ENCODE results near the gene SSR3. TPM values are rescaled to one million over a fixed set of nuclear protein-coding genes. Genes with fewer than 3 reads are reported as not detected.

SSR3 gene
- total and polyA plus RNA-seq, 2 of the 13 experiments (the other 11 are each of a cell fraction or from before 2014, with no cell fraction given), result 229 to 325 TPM

DNA sequence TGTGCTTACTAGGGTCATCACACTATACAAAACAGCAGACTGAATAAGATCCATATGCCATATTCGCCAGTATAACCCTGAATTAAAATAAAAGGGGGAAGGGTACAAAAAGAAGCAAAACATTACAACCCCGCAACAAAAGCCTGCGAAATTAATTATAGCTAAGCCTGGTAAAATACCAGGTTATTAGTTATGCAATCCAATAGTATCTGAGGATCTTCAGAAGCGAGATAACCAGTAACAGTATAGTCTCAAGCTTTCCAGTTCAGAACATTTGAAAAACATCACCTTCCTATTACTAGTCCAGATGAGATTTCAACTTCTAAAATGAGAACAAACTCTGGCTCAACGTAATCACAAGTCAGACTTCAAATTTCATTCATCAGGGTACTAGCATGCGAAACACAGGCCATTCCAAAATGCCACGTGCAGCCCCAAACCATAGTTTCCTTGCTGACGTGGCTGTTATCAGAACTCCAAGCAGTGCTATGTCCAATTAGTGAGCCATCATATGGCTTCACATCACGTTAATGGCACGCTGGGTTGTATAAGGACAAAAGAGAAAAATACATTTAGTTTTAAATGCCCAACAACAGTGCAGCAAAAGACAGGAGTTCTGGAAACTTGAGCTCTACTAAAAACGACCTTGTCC is 1.1 kb downstream of the SSR3 start (continued):
- TF ChIP-seq, protein P1, sequence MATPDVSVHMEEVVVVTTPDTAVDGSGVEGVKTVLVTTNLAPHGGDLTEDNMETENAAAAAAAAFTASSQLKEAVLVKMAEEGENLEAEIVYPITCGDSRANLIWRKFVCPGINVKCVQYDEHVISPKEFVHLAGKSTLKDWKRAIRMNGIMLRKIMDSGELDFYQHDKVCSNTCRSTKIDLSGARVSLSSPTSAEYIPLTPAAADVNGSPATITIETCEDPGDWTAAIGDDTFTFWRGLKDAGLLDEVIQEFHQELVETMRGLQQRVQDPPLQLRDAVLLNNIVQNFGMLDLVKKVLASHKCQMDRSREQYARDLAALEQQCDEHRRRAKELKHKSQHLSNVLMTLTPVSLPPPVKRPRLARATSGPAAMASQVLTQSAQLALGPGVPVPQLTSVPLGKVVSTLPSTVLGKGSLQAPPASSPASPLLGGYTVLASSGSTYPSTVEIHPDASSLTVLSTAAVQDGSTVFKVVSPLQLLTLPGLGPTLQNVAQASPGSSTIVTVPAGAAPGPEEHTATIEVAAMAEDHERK (CRISPR knock-in tag; IDR thresholded peaks at IDR 0.05; ENCODE audit: low read depth), result no peak
- no peak for TF ChIP-seq NONO (IDR thresholded peaks at IDR 0.05)
- TF ChIP-seq NONO (CRISPR knock-in tag; conservative IDR thresholded peaks at IDR 0.05), result no peak
- no peak for TF ChIP-seq KDM4B (CRISPR knock-in tag; IDR thresholded peaks at IDR 0.05)
- TF ChIP-seq ZFP37 (CRISPR knock-in tag; IDR thresholded peaks at IDR 0.05; ENCODE audit: borderline replicate concordance), result no peak
- no peak for TF ChIP-seq SP140L (CRISPR knock-in tag; IDR thresholded peaks at IDR 0.05; ENCODE audit: borderline replicate concordance)
- TF ChIP-seq POLR2AphosphoS5 (IDR thresholded peaks at IDR 0.05; ENCODE audit: low read depth, low read length), result 0 out of 2 replicates have a peak, but pooled peaks have one; percentile 21
- TF ChIP-seq KLF15 (CRISPR knock-in tag; IDR thresholded peaks at IDR 0.05; ENCODE audit: borderline replicate concordance), result no peak
- no peak for TF ChIP-seq PAF1 (CRISPR knock-in tag; IDR thresholded peaks at IDR 0.05)
- no peak for TF ChIP-seq CEBPG (CRISPR knock-in tag; IDR thresholded peaks at IDR 0.05)
- no peak for TF ChIP-seq SATB2 (CRISPR knock-in tag; IDR thresholded peaks at IDR 0.05)
- TF ChIP-seq CBX1 (IDR thresholded peaks at IDR 0.05; ENCODE audit: low read depth), result no peak
- TF ChIP-seq YEATS2 (CRISPR knock-in tag; IDR thresholded peaks at IDR 0.05; ENCODE audit: borderline replicate concordance), result no peak
- no peak for TF ChIP-seq ZNF781 (CRISPR knock-in tag; IDR thresholded peaks at IDR 0.05; ENCODE audit: borderline replicate concordance, not compliant biosample characterization)
- TF ChIP-seq STAT5B (CRISPR knock-in tag; IDR thresholded peaks at IDR 0.05), result no peak
- no peak for TF ChIP-seq ZSCAN29 (CRISPR knock-in tag; conservative IDR thresholded peaks at IDR 0.05)
- TF ChIP-seq, protein P2, sequence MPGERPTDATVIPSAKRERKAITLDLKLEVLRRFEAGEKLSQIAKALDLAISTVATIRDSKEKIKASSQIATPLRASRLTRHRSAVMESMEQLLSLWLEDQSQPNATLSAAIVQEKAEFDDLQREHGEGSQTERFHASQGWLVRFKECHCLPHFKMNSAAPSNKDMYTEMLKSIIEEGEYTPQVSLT (CRISPR knock-in tag; IDR thresholded peaks at IDR 0.05; ENCODE audit: borderline replicate concordance, low read depth), result no peak
- TF ChIP-seq U2AF2 (IDR thresholded peaks at IDR 0.05; ENCODE audit: low read depth, low read length), result no peak
- no peak for TF ChIP-seq FOXJ3 (CRISPR knock-in tag; IDR thresholded peaks at IDR 0.05; ENCODE audit: borderline replicate concordance)
- no peak for TF ChIP-seq TCF7 (IDR thresholded peaks at IDR 0.05; ENCODE audit: low read depth)
- TF ChIP-seq ZFY (CRISPR knock-in tag; IDR thresholded peaks at IDR 0.05), result no peak
- TF ChIP-seq SP1 (IDR thresholded peaks at IDR 0.05), result no peak
- TF ChIP-seq SP1 (CRISPR knock-in tag; IDR thresholded peaks at IDR 0.05), result 0 out of 2 replicates have a peak, but pooled peaks have one; percentile 15
- TF ChIP-seq KAT2B (IDR thresholded peaks at IDR 0.05; ENCODE audit: borderline replicate concordance, low read depth, low read length), result no peak
- TF ChIP-seq TSC22D2 (CRISPR knock-in tag; IDR thresholded peaks at IDR 0.05; ENCODE audit: borderline replicate concordance), result no peak
- TF ChIP-seq ZNF180 (CRISPR knock-in tag; IDR thresholded peaks at IDR 0.05; ENCODE audit: borderline replicate concordance, low read depth), result no peak
- TF ChIP-seq FOXO1 (CRISPR knock-in tag; IDR thresholded peaks at IDR 0.05), result no peak
- TF ChIP-seq ZNF230 (CRISPR knock-in tag; IDR thresholded peaks at IDR 0.05), result peak; percentile 15; the same call in 1 of the 2 replicates
